Melanocyte of skin (primary cell): ENCODE results near the gene NUDT5. TPM values are rescaled to one million over a fixed set of nuclear protein-coding genes. Genes with fewer than 3 reads are reported as not detected.

Experiments used
- small RNA-seq, 2 donors: library from RNA; depleted of rRNA; stranded (forward); fragments of <200 nt; gene quantifications; one replicate each; pipeline ENCODE3, GENCODE V24; 2012
- total RNA-seq, 2 donors: library from RNA; depleted of rRNA; stranded (reverse); fragments of >200 nt; gene quantifications; 2 replicates each; pipeline ENCODE4 v1.2.3, GENCODE V29; 2012

NUDT5 gene
- 10 to 100 TPM; 62.6 to 96.9 TPM for total RNA-seq

DNA sequence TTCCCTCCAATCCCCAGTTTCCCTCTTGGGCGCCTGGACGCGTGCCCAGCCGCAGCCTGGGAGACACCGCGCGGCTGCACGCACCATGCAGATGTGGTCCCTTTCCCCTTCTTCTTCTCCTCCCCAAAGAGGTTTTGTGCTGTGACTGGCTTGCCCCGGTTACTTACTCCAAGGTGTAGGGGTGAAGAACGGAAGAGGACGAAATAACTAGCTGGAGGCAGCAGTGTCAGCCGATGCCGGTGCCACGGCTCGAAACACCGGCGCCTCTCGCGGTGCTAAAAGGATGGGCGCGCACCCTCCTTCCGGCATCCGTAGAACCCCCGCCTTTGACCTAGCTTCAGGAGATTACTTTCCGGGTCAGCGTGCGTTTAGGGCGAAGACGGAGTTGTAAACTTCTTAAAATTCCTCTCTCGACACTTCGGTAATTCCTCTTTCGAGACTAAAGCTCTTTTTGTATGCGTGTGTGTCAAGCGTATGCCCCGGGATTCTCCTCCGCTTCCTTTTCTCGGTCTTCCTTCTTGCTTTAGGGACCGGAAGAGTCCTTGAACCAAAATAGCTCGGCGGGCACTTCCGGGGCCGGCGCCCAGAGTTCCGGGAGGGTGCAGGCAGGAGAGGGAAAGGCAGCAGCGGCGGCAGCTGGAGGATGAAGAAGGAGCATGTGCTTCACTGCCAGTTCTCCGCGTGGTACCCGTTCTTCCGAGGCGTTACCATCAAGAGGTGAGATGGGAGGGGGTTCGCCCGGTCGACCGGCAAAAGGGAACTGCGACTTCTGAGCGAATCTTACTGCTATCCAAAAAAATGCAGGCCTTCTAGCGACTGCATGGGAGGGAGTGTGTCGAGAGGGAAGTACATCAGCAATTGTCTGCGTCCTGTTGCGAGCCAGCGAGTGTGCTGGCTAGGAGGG, at the start of gene NUDT5, which contains the start of gene CDC123:
TSS of gene NUDT5 (minus strand) at position 289 of the 904 bp plus-strand sequence. CDS start 9,600 bp downstream, outside the sequence.
TSS of gene CDC123 (plus strand) at position 586 of the 904 bp plus-strand sequence. CDS start at position 644, 58 bp downstream.

DNA sequence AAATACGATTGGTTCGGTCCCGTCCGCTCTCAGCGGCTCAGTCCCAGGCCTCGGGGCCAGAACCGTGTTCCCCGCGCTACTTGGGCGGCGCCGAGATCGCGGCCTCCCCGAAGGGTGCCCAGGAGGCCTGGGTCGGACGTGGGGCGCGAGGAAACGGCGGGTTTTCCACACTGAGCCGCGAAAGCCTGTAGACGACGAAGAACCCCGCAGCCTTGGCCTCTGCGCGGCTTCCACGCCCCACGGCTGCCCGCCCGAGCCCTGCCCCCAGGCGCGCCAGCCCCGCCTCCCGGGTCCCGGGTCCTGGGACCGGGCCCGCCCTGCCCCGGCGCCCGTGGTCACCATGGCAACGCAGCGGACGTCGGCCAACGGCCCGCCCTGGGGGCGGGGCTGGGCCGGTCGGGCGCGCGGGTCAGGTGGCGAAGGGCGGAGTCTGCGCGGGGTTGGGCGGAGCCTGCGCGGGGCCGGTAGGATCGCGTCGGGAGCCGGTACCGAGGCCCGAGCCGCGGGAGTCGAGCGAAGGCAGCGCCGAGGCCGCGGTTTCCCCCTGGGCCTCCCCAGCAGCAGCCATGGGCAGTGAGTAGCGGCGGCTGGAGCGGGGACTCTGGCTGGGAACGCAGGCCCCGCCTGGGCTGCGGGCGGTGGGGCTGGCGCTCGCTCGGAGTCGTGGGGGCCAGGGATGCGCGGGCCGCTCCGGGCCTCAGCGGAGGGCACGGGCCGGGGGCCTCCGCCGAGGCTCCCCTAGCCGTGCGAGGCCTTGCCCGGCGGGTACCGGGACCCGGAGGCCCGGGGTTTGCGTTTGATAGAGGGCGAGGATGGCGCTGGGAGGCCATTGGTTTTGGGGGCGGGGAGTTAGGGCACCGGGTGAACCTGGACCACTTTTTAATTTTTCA, 66.2 kb downstream of the NUDT5 start, which contains the start of gene SEC61A2:
TSS of gene SEC61A2 (plus strand) at position 456 of the 890 bp plus-strand sequence. CDS start at position 567, 111 bp downstream.

Small RNAs within 50 kb of the gene (small RNA-seq; reads per million reads assigned to genes)
- gene MIR548AK (0 reads per million in 2 donors), gene RNU6-88P (0 to 0.12 reads per million in 2 donors)

Other genes starting within 250 kb of the NUDT5 start
- gene UPF2, start 153.1 kb downstream of the NUDT5 start, total RNA-seq = 10 to 100 TPM in 1 of 2 donors, 1 to 10 TPM in 1; 9.6 to 12.0 TPM
- gene DHTKD1, start 126.9 kb downstream of the NUDT5 start, total RNA-seq = 10 to 100 TPM; 27.9 to 58.6 TPM
- gene SEC61A2, start 66.2 kb downstream of the NUDT5 start, total RNA-seq = 10 to 100 TPM; 11.4 to 18.6 TPM
- gene CDC123, start 297 bp upstream of the NUDT5 start, total RNA-seq = 100 to 1,000 TPM; 107 to 211 TPM
- gene CAMK1D, start 153.7 kb upstream of the NUDT5 start, total RNA-seq = under 1 TPM; under 0.01 to 0.33 TPM